CD4-positive, alpha-beta T cell treated with Interleukin-17A for 1 hour (primary cell): Measurements from ENCODE around the gene PXN.

Experiments
- DNase-seq: peaks from one replicate; pipeline ENCODE4 v3.0.0-alpha.2; 2020

The PXN gene

DNA sequence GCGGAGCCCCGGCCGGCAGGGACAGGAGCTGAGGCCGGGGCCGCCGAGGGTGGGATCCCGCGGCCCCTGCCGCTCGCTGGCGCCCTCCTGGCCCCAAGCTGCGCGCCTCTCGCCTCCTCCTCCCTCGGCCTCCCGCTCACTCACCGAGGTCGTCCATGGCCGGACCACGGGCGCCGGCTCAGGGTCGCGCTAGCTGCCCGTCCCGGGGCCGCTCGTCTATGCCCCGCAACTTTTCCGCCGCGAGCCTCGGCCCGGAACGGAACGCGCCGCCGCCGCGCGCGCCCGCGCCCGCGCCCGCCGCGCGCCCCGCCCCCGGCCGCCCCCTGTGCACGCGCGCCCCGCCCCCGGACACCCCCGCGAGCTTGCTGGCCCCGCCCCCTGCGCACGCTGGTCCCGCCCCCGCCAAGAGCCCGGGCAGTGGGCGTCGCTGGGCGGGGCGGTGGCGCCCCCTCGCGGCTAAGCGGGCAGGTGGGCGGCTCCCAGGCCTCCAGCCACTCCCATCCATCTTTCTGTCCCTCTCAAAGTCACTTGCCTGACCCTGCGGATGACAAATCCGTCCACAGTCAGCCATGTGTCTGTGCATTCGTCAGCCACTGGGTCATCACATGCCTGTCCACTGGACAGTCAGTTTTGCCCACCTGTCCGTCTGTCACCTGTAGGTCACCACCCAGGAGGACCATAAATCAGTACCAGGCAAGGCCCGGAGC is at the start of gene PXN:
PXN (minus strand) TSS at position 258 of the 707 bp plus-strand sequence; CDS start at position 157, 101 bp downstream.
- DNase-seq, result peak; percentile 88

DNA sequence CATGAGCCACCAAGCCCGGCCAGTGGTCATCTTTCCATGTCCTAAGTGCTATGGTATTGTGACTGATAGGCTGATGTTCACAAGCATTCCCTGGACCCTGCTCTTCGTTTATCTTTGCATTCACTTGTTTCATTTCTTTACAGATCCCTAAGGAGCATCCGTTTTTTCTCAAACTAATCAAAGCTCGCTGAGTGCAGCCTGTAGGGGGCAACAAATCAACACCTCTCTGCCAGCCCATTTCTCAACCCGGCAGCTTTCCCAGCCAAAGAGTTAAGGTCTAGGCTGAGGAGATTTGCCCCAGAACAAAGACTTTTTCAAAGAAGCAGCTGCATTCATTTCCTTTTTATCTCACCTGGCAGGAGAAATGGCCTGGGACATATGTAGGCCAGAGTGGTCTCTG is 48.7 kb upstream of the PXN start:
- DNase-seq, result no peak

DNA sequence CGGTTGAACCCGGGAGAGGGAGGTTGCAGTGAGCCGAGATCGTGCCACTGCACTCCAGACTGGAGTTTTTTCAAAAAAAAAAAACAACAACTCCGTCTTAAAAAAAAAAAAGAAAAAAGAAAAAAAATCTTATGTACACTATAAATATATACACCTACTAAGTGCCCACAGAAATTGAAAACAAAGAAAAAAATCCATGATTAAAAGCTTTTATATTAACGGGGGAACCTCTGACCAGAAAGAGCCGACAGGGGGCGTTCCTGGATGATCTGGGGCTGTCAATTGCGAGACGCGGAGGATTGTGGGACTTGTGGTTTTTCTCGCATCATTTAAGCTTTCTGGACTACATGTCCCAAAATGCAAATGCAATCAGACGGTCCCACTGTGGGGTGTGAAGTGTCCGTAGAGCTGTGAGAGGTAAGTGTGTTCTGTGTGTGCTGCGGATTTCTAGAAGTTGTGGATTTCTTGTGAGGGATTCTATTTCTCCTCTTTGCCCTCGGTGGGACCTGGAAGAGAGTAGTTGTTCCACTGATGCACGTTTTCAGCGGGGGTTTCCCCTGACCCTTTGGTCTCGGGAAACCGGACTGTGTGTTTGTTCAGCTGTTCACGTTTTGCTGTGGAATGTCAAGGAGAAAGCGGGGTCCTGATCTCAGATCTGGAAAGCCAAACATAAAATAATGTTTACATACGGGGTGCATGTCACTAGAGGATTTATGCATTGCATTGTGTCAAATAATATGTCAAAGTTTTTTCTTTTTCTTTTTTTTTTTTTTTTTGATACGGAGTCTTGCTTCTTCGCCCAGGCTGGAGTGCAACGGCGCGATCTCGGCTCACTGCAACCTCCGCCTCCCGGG is 36.7 kb upstream of the PXN start, which contains the start of gene SIRT4:
SIRT4 (plus strand) TSS at position 360 of the 854 bp plus-strand sequence. CDS start 1,241 bp downstream, outside the sequence.
- peak; percentile 94 for DNase-seq

DNA sequence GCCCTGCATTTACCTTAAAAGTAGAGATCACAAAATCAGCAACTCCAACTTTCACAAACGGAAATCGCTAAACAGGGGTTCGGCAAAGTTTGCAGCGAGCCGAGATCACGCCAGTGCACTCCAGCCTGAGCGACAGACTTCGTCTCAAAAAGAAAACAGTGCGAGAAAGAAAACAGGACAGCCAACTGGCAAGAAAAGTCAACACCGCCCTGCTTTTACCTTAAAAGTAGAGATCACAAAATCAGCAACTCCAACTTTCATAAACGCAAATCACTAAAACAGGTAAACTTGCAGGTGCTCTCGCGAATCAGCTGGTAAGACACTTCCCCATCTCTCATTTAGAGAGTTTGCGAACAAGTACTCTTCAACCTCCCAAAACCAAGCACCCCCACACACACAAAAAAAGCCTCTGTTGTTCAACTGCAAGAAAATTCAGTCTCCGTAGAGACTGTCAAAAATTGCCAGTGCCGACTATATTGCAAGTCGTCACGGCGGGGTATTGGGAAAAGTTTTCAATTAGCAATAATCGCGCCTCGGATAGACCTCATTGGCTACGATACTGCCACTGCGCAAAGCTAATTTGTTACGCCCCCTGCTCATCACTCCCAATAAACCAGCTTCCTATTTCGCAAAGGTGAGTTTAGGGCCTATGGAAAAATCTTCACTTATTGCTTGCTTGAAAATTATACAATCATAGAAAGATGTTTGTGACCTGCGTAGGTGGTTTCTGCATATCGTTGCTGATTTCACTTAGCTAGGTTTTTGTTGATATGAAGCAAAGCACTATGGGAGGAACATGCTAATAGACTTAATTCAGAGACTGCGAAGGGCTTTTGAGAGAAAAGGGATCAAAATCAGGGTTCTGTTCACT is 27.4 kb upstream of the PXN start, which contains the start of gene RNU4-1:
RNU4-1 (minus strand) TSS at position 577 of the 871 bp plus-strand sequence.
- peak; percentile 93 for DNase-seq

GRCh38 chr12:120292411-120292660 is 26.8 kb upstream of the PXN start:
- DNase-seq, result no peak

- peak; percentile 43 for DNase-seq
Measured at GRCh38 chr12:120290609-120291305, 25.2 kb upstream of the PXN start.

DNA sequence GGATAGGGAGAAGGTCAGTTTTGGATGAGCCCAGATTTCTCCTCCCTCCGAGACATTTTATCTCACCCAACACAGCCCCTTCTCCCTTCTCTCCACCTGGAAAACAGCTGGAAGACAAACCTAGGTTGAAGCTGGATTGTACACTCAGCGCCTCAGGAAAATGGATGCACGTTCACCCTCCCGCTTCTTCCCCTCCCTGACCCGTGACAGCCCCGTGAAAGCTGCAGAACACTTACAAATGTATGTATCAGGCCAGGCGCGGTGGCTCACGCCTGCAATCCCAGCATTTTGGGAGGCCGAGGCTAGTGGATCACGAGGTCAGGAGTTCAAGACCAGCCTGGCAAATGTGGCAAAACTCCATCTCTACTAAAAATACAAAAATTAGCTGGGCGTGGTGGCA is 22.0 kb upstream of the PXN start:
- no peak for DNase-seq

- DNase-seq, result no peak
Measured at GRCh38 chr12:120286768-120287490, 21.4 kb upstream of the PXN start.

DNA sequence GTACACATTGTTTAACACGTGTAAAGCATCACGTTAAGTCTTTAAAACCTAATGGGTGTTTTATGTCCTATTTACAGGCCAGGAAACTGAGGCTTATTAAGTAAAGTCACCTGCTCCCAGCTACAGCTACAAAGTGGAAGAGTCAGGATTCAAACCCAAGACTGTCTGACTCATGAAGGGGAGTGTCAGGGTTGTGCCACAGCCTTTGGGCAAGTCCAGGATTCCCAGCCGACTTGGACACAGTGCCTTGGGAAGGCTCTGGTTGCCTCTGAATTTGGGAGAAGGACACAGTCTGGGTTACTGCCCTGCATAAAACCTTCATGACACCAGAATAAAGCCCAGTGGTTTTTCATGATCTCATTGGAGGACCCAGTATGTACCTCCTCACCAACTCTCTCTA is 18.9 kb upstream of the PXN start:
- DNase-seq, result no peak

- DNase-seq, result no peak
Measured at GRCh38 chr12:120283318-120283717, 17.8 kb upstream of the PXN start.

- DNase-seq, result no peak
Measured at GRCh38 chr12:120278137-120279069, 12.9 kb upstream of the PXN start.

DNA sequence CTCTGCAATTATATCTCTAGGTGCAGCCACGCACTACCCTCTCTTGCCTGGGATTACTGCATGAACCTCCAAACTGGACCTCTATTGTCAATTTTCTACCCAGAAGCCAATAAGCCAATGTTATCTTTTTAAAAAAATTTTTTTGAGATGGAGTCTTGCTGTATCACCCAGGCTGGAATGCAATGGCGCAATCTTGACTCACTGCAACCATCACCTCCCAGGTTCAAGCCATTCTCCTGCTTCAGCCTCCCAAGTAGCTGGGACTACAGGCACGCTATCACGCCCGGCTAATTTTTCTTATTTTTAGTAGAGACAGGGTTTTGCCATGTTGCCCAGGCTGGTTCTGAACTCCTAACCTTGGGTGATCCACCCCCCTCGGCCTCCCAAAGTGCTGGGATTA is 11.2 kb upstream of the PXN start:
- no peak for DNase-seq

- no peak for DNase-seq
Measured at GRCh38 chr12:120267736-120268135, 2.2 kb upstream of the PXN start.

DNA sequence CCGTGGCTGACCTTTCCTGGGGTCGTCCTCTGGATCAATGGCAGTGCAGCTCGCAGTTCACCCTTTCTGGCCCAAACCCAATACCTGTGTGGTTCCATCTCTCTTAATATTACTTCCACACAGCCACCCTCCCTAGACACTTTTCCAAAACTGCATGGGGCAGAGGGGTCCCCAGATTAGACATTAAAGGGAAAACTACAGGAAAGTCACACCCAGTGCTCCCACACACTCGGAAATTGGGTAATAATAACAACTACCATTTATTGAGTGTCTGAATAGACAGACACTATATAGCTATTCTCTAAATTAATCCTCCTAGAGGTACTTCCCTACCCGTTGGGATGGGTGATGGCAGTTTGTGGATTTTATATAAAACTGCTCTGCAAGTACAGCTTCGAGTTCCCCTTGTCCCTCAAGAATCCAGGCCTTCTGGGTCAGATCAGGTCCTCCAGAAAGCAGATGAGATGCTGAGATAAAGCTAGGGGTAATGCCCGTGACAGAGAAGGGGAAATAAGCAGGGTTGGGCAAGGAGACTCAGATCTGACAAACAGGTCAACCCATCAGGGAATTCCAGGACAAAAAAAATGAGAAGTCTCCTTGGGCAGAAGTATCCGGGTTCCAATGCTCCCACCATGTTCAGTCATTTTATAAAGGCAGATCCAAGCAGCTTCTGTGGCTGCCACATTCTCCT is 795 bp upstream of the PXN start:
- no peak for DNase-seq

DNA sequence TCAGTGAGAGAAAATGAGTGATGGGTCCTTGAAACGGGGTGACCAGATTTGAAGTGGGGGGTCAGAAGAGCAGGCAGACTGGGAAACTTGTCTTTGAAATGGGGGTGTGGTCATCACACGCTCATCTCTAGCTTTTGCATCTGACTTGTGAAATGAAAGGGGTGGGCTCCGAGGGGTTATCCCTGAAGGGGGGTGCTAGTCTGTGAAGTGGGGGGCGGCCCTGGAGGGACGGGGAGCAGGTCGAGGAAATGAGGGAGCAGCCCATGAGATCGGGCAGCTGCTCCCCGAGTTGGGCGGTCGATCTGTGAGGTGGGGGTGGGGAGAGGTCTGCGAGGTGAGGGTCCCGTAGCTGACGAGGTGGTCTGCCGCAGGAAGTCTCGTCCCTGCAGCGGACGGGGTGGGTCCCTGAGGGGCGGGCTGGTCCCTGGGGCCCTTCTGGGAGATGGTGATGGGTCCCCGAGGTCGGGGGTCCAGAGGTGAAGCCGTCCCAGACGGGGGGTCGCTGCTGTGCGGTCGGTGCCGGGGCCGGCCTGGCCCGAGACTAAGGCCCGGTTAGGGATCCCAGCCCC is 542 bp downstream of the PXN start:
- DNase-seq, result no peak

DNA sequence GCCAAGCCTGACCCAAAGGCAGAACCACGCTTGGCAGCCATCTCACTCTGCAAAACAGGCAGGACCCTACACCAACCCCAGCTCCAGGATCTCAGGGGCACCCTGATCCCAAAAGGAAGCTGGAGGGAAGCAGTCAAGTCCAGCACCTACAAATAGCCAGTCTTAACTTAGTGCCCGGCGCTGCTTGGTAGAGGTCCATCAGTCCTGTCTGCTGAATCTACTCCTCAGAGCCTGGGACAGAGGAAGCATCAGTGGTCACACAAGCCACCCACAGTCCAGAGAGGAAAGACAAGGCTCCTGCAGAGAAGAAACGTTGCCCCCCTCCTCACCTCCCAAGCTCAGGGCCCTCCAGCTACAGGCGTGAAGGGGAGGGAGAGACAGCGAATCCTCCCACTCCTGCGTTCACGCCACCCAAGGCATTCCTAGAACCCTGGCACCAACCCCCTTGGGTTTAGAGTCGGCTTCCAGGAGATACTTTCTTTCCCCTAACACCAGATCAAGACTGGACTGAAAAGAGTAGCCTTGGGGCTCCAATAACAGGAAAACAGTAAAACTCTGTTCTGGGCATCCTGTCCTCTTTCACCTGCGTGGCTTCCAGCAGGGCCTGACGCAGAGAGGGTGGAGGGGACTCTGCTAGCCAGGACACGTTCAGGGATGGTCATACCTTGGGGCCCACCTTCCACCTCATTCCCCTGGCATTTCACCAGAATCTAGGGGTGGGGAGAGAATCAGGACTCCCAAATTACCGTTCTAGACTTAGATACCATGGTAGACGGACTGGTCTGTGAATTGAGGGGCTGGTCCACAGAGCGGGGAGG is 1.2 kb downstream of the PXN start:
- no peak for DNase-seq

- DNase-seq, result no peak
Measured at GRCh38 chr12:120263748-120264085, 1.8 kb downstream of the PXN start.

DNA sequence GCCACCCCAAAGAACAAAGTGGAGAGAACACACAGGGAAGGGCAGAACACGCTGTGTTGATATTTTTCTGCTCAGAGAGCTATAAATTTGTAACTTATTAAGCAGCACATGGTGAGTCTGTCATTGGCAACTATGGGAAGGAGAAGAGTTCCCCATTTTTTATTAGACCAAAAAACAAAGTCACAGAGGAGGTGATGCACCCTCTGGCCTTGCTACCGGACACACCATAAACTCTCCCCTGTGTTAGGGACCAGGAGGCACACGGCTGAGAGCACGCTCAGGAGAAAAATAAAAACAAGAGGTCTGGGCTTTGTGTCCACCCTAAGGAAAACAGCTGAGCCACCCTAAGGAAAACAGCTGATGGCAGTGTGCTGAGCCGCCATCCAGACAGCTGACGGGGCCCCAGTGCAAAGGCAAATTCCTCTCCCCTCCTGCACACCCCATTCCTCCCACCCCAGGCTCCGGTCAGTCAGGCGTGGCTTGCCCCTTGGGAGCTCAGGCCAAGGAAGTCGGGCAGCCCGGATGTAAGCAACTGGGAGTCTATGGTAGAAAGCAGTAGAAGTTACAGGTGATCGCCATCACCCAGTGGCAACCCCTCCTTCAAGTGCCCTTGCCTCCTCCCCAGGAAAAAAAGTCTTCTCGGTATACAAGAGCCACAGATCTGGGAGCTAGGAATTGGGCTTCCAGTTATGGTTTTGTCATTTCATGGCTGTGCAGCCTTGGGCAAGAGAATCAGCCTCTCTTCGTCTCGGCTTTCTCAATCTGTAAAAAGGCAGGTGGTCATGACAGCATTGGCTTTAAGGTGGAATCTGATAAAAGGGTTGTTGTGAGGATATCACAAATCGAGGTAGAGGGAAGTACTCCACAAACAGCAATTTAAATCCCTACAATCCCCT is 2.4 kb downstream of the PXN start:
- DNase-seq, result no peak
